HCT116 (cell line): ENCODE measurements around the gene MAML2.

Source experiments
- EGR1 ChIP-seq: IDR thresholded peaks from 2 replicates; pipeline ENCODE4 v1.6.1; 2012; ENCODE audit warnings: low read depth
- ELF1 ChIP-seq: IDR thresholded peaks from 2 replicates; pipeline ENCODE4 v1.6.1; 2012; ENCODE audit warnings: low read depth, borderline replicate concordance
- EZH2 ChIP-seq: fragments of 200-600 bp; sonication (generic); IDR thresholded peaks from 2 replicates; pipeline ENCODE4 v1.6.1; 2017; ENCODE audit warnings: antibody characterized with exemption, mixed run types
- EZH2phosphoT487 ChIP-seq: fragments of 200-600 bp; IDR thresholded peaks from 2 replicates; pipeline ENCODE4 v1.6.1; 2018; ENCODE audit warnings: antibody characterized with exemption, borderline replicate concordance
- FOSL1 ChIP-seq: IDR thresholded peaks from 2 replicates; pipeline ENCODE4 v1.6.1; 2012; ENCODE audit warnings: low read depth
- MAX ChIP-seq: IDR thresholded peaks from 2 replicates; pipeline ENCODE4 v1.6.1; 2012
- POLR2A ChIP-seq: IDR thresholded peaks from 2 replicates; pipeline ENCODE4 v1.7.0; 2011; ENCODE audit warnings: borderline replicate concordance; ENCODE audit not compliant: insufficient read depth, insufficient read length; ENCODE audit errors: extremely low read depth
- POLR2AphosphoS5 ChIP-seq: IDR thresholded peaks from 2 replicates; pipeline ENCODE4 v1.6.1; 2011; ENCODE audit warnings: mild to moderate bottlenecking, low read depth, low read length, moderate library complexity
- RAD21 ChIP-seq: IDR thresholded peaks from 2 replicates; pipeline ENCODE4 v1.6.1; 2012; ENCODE audit warnings: low read depth, mild to moderate bottlenecking
- TCF7L2 ChIP-seq: IDR thresholded peaks from 2 replicates; pipeline ENCODE4 v1.7.0; 2011; ENCODE audit warnings: borderline replicate concordance, inconsistent platforms; ENCODE audit not compliant: insufficient read depth, insufficient read length; ENCODE audit errors: extremely low read depth
- YY1 ChIP-seq: IDR thresholded peaks from 2 replicates; pipeline ENCODE4 v1.6.1; 2011; ENCODE audit warnings: low read length, low read depth, moderate library complexity, mild to moderate bottlenecking; ENCODE audit not compliant: insufficient replicate concordance; ENCODE audit errors: extremely low read depth
- ZFX ChIP-seq: fragments of 450-650 bp; IDR thresholded peaks from 2 replicates; pipeline ENCODE4 v1.6.1; 2017
- TF ChIP-seq, protein P1 (sequence below), 3 experiments: fragments of 200-600 bp in 1 of 3; sonication (generic) in 1 of 3; IDR thresholded peaks in 2 of 3; conservative IDR thresholded peaks in 1 of 3; 2 replicates each; pipeline ENCODE4 v1.5.1; 2012 to 2017; ENCODE audit warnings: low read depth in 2 of 3, low read length in 2 of 3, antibody characterized with exemption in 1 of 3, borderline replicate concordance in 1 of 3, control low read depth in 1 of 3, mild to moderate bottlenecking in 1 of 3, mixed read lengths in 1 of 3, mixed run types in 1 of 3, moderate library complexity in 1 of 3; ENCODE audit not compliant: insufficient read depth in 1 of 3
- TF ChIP-seq, protein P2 (sequence below): IDR thresholded peaks from 2 replicates; pipeline ENCODE4 v1.6.1; 2012; ENCODE audit warnings: low read depth

DNA sequence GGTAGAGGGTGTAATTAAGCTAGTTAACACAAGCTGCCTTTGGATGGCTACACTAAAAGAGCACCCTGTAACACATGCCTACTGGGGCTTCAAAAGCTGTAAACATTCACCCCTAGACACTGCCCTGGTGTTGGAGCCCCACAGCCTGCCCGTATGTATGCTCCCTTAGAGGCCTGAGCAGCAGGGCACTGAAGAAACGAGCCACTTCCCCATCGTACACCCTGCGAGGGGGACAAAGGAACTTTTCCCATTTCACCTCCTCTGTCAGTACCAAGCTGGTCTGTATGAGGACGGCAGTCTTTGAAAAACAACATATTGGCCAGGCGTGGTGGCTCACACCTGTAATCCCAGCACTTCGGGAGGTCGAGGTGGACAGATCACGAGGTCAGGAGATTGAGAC, 77.0 kb downstream of the MAML2 start:
- TF ChIP-seq, protein P1, sequence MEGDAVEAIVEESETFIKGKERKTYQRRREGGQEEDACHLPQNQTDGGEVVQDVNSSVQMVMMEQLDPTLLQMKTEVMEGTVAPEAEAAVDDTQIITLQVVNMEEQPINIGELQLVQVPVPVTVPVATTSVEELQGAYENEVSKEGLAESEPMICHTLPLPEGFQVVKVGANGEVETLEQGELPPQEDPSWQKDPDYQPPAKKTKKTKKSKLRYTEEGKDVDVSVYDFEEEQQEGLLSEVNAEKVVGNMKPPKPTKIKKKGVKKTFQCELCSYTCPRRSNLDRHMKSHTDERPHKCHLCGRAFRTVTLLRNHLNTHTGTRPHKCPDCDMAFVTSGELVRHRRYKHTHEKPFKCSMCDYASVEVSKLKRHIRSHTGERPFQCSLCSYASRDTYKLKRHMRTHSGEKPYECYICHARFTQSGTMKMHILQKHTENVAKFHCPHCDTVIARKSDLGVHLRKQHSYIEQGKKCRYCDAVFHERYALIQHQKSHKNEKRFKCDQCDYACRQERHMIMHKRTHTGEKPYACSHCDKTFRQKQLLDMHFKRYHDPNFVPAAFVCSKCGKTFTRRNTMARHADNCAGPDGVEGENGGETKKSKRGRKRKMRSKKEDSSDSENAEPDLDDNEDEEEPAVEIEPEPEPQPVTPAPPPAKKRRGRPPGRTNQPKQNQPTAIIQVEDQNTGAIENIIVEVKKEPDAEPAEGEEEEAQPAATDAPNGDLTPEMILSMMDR (IDR thresholded peaks at IDR 0.05 in 2 of 3, conservative IDR thresholded peaks at IDR 0.05 in 1 of 3; ENCODE audit: borderline replicate concordance in 1 of 3, insufficient read depth in 1 of 3, low read depth in 2 of 3, low read length in 2 of 3): no peak
- TF ChIP-seq POLR2AphosphoS5 (no peak), POLR2A (no peak), EZH2phosphoT487 (no peak), YY1 (no peak), TCF7L2 (no peak), EZH2 (no peak), EGR1 (no peak), RAD21 (no peak), MAX (no peak), ZFX (no peak), ELF1 (no peak), FOSL1 (no peak)
- TF ChIP-seq, protein P2, sequence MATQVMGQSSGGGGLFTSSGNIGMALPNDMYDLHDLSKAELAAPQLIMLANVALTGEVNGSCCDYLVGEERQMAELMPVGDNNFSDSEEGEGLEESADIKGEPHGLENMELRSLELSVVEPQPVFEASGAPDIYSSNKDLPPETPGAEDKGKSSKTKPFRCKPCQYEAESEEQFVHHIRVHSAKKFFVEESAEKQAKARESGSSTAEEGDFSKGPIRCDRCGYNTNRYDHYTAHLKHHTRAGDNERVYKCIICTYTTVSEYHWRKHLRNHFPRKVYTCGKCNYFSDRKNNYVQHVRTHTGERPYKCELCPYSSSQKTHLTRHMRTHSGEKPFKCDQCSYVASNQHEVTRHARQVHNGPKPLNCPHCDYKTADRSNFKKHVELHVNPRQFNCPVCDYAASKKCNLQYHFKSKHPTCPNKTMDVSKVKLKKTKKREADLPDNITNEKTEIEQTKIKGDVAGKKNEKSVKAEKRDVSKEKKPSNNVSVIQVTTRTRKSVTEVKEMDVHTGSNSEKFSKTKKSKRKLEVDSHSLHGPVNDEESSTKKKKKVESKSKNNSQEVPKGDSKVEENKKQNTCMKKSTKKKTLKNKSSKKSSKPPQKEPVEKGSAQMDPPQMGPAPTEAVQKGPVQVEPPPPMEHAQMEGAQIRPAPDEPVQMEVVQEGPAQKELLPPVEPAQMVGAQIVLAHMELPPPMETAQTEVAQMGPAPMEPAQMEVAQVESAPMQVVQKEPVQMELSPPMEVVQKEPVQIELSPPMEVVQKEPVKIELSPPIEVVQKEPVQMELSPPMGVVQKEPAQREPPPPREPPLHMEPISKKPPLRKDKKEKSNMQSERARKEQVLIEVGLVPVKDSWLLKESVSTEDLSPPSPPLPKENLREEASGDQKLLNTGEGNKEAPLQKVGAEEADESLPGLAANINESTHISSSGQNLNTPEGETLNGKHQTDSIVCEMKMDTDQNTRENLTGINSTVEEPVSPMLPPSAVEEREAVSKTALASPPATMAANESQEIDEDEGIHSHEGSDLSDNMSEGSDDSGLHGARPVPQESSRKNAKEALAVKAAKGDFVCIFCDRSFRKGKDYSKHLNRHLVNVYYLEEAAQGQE: no peak
